ENCODE measurements around the gene BRCC3. TPM values are rescaled to one million over a fixed set of nuclear protein-coding genes. Genes with fewer than 3 reads are reported as not detected.
"Not testable (repeated sequence)": the region's sequence is repeated elsewhere in the genome, so short reads cannot be mapped to it uniquely, and the experiment has no call there.

BRCC3 gene
- polyA plus RNA-seq, 1 donor from 2014 or later = 23.4 TPM

GRCh38 chrX:155148166-155148565 lies 76.9 kb downstream of the BRCC3 start:
- not testable (repeated sequence) for H3K4me3 Mint-ChIP-seq, H3K4me1 Mint-ChIP-seq, H3K27me3 Mint-ChIP-seq, H3K27ac Mint-ChIP-seq, H3K36me3 Mint-ChIP-seq
- peaks cover 0 to 13% (median 6%) of the 10 kb centered on the region in 3 donors for H3K9me3 Mint-ChIP-seq

- H3K27ac Mint-ChIP-seq = no peak overlapping the region
- H3K36me3 Mint-ChIP-seq = no peaks in the 10 kb centered on the region
- no peaks in the 10 kb centered on the region for H3K4me1 Mint-ChIP-seq
- H3K9me3 Mint-ChIP-seq = peaks cover 0 to 14% (median 8%) of the 10 kb centered on the region in 3 donors
- H3K27me3 Mint-ChIP-seq = peaks cover 2% of the 10 kb centered on the region
- H3K4me3 Mint-ChIP-seq = no peak overlapping the region
Observed at GRCh38 chrX:155148724-155149537, 77.6 kb downstream of the BRCC3 start.

GRCh38 chrX:155169881-155170280 lies 98.6 kb downstream of the BRCC3 start:
- H3K9me3 Mint-ChIP-seq = peaks cover 0 to 2% (median 1%) of the 10 kb centered on the region in 3 donors
- H3K4me3 Mint-ChIP-seq = no peak overlapping the region
- no peaks in the 10 kb centered on the region for H3K27me3 Mint-ChIP-seq
- H3K4me1 Mint-ChIP-seq = no peaks in the 10 kb centered on the region
- no peak overlapping the region for H3K27ac Mint-ChIP-seq
- H3K36me3 Mint-ChIP-seq = no peaks in the 10 kb centered on the region

Other genes with a start within 250 kb of the BRCC3 start
- not detected for gene SMIM9, start 236.8 kb upstream of the BRCC3 start, polyA plus RNA-seq
- 29.7 TPM for gene F8A1, start 185.2 kb upstream of the BRCC3 start, polyA plus RNA-seq
- gene F8, start 48.8 kb upstream of the BRCC3 start, polyA plus RNA-seq = 2.7 TPM
- 169 TPM for gene FUNDC2, start 44.7 kb upstream of the BRCC3 start, polyA plus RNA-seq
- gene CMC4, start 372 bp upstream of the BRCC3 start, polyA plus RNA-seq = 19.7 TPM
- 22.6 TPM for gene MTCP1, start 372 bp upstream of the BRCC3 start, polyA plus RNA-seq
- gene VBP1, start 145.0 kb downstream of the BRCC3 start, polyA plus RNA-seq = 55.7 TPM
- 5.2 TPM for gene RAB39B, start 193.0 kb downstream of the BRCC3 start, polyA plus RNA-seq

Measured in IgD-negative memory B cell (primary cell).